GM19193 (cell line): ENCODE measurements around the gene SEC14L1.

Experiments used
- POLR2A ChIP-seq: IDR thresholded peaks from 4 replicates; pipeline ENCODE4 v1.6.1; 2011; ENCODE audit not compliant: insufficient read depth, insufficient read length; ENCODE audit errors: extremely low read depth

Gene SEC14L1

GRCh38 chr17:77109764-77110359, 30.9 kb upstream of the SEC14L1 start:
- TF ChIP-seq POLR2A = no peak

DNA sequence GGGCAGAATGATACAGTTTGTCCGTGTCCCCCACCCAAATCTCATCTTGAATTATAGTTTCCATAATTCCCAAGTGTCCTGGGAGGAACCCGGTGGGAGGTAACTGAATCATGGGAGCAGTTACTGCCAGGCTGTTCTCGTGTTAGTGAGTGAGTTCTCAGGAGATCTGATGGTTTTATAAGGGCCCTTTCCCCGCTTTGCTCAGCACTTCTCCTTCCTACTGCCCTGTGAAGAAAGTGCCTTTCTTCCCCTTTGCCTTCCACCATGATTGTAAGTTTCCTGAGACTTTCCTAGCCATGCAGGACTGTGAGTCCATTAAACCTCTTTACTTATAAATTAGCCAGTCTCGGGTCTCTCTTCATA, 28.9 kb upstream of the SEC14L1 start:
- no peak for TF ChIP-seq POLR2A

GRCh38 chr17:77115510-77115909, 25.3 kb upstream of the SEC14L1 start:
- no peak for TF ChIP-seq POLR2A

DNA sequence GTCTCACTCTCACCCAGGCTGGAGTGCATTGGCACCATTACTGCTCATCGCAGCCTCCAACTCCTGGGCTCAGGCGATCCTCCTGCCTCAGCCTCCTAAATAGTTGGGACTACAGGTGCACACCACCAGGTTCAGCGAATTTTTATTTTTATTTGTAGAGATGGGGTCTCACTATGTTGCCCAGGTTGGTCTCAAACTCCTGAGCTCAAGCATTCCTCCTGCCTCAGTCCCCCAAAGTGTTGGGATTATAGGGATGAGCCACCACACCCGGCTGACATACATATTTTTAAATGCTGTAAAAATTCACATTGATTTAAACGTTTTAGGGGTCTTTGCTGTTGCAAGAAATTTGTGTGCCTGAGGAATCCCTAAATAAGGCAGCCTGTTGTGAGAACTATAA, 24.8 kb upstream of the SEC14L1 start:
- no peak for TF ChIP-seq POLR2A

DNA sequence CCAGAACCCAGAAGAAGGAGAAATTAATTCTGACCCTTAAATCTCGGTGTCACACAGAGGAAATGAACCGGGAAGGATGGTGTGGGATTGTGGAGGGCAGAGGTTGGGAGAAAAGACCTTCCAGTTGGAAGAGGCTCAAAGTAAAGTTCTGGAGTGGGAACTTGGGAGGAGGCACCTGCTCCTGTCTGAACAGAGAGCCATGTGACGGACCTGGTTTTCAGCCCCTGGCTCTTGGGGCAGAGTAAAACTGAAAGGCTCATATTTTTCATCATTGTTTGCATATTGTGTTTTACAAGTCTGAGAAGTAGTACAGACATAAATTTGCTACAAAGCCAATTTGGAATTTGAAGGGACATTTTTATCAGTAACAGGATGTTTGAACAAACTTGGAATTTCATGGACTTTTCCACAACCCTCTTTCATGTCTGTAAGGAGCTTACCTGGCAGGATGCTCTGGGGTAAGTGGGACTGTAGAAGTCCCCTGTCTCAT, 24.4 kb upstream of the SEC14L1 start:
- no peak for TF ChIP-seq POLR2A

DNA sequence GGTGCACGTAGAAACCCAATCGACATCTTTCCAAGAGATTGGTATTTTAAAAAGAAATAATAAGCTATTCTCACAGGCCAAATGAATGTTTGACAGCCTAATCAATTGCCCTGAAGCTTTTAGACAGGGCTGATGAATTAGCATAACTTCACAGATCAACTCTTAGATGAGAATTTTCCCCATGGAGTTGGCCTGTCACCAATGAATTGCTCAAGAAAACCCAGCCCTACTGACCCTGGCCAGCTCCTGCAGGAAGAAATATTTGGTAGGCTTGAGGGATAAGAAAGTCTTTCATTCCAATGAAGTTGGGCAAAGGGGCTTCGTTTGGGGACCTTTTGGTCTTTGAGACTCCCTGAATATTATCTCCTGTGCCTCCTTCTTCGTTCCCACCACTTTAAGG, 23.4 kb upstream of the SEC14L1 start:
- no peak for TF ChIP-seq POLR2A

DNA sequence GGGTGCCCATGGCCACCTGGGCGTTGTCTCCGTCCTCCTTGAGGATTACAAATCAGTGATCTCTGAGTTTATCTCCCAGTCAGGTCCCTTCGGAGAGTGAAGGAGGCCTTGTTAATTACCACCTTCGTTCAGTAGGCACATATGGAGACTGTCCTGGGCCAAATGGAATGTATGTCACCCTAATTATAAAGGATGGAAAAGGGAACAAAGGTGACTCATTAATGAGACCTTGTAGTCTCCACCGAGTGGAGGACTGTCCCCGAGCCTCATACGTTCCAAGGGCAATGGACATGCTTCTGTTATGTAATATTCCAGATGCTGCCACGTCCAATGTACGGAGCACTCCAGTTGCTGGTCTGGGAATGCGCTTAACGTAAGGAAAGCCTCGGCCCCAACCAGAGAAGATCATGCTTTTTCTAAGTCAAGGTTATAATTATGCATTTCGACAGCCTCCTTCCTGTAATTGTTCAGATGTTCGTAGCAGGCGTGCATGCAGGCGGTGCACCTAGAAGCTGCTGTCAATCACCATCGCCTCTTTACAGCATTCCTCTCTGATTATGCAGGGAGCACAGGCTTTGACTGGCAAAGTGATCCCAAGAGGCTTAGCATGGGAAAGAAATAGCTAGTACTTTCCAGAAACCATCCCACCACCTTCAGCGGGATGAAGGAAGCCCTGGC, 22.4 kb upstream of the SEC14L1 start:
- TF ChIP-seq POLR2A = no peak

GRCh38 chr17:77119668-77120301, 21.0 kb upstream of the SEC14L1 start:
- no peak for TF ChIP-seq POLR2A

DNA sequence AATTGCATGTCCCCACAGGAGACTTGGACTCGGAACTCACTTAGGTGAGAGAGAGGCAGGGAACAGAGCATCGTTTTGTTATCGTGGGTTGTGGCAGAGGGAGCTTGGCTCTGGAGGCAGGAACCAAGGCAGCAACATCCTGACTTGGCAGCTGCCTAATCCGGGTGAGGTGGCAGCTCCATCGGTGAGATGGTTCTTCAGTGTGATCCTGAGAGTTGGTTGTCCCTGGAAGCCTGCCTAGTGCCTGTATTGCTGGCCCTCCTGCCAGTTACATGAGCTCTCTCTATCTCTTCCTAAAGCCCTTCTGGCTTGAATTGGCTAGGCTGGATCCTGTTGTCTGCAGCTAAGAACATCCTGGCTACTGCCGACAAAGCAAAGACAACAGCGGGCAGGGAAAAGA, 19.9 kb upstream of the SEC14L1 start:
- no peak for TF ChIP-seq POLR2A

DNA sequence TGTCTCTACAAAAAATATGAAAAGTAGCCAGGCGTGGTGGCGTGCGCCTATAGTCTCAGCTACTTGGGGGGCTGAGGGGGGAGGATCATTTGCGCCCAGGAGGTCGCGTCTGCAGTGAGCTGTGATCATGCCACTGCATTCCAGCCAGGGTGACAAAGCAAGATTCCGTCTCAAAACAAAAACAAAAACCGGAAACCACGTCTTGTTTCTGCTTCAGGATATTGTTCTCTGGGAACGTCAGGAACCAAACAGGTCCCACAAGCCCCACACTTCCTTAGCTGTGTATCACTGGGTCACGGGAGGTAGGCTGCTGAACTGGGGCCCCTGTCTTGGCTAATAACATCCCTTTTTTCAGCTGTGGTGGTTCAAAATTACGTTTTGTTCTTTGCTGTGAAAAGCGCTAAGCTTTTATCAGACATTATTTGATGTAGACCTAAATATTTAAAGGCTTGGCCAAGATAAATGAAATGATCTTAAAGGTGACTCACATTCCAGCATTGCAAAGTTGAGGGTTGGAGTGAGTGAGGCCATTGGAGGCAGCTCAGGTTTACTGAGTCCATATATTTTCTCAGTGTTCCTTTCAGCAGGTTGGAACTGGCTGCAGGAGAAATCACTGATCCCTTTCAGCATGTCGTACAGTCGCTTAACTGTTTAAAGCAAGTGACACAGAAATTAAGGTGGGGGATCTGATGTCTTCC, 16.4 kb upstream of the SEC14L1 start:
- TF ChIP-seq POLR2A = no peak

GRCh38 chr17:77125432-77125901, 15.3 kb upstream of the SEC14L1 start:
- no peak for TF ChIP-seq POLR2A

GRCh38 chr17:77126519-77126918, 14.2 kb upstream of the SEC14L1 start:
- TF ChIP-seq POLR2A = no peak

- no peak for TF ChIP-seq POLR2A
Observed at GRCh38 chr17:77127735-77128361, 12.9 kb upstream of the SEC14L1 start.

- no peak for TF ChIP-seq POLR2A
Observed at GRCh38 chr17:77128896-77129567, 11.7 kb upstream of the SEC14L1 start.
